GM21619 (cell line): ENCODE data around the gene RALGDS.
"Not testable (repeated sequence)": the region's sequence is repeated elsewhere in the genome, so short reads cannot be mapped to it uniquely, and the experiment has no call there.

ENCODE experiments used
- ATAC-seq: cut with Tn5 transposase; IDR thresholded peaks from one replicate; pipeline ENCODE4 v1.9.1; 2021; ENCODE audit not compliant: unreplicated experiment

The RALGDS gene

DNA sequence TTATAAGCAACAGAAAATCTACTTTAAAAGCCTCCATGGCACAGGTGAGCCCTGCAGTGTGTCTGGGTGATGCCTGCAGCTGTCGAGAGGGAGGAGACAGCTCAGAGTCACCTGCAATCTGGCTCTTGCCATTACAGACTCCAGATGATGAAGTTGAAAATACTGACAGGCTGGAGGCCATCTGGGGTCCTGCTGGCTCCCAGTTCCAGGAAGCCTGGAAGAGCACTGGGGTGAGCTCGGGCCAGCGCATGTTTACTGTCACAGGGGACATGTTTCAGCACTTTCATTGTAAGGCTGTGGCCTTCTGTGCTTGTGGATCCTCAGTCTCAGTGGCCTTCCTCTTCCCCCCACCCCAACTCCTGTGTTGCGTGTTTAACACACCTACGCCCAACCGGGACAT is 30.9 kb downstream of the RALGDS start:
- ATAC-seq, result no peak

DNA sequence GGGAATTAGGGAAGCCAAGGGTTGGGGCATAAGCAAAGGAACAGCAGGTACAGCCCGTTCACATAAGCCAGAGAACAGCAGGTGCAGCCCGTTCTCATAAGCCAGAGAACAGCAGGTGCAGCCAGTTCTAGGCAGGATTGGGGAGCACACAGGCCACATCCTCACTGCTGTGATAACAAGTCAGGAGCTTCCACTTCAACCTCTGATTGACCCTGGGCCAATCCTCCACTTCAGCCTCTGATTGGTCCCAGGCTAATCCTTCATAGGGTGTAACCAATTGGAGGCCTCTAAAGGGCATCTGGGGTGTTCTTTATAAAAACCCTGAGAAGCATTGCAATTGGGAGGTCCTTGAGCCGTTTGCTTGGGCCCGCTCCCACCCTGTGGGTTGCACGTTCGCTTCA is 31.8 kb downstream of the RALGDS start:
- no peak for ATAC-seq

DNA sequence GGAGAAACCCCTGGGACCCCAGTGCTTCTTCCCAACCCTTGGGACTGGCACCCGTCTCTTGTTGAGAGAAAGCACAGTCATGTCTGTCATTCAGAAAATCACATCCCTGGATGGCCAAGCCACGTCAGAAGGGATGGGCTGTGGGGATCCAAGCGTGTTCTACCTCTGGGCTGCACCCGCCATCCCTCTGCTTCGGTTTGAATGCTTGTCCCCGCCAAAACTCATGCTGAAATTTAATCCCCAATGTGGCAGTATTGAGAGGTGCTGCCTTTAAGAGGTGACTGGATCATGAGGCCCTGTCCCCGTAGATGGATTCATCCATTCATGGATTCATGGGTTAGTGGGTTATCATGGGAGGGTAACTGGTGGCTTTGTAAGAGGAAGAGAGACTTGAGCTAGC is 32.3 kb downstream of the RALGDS start:
- no peak for ATAC-seq

DNA sequence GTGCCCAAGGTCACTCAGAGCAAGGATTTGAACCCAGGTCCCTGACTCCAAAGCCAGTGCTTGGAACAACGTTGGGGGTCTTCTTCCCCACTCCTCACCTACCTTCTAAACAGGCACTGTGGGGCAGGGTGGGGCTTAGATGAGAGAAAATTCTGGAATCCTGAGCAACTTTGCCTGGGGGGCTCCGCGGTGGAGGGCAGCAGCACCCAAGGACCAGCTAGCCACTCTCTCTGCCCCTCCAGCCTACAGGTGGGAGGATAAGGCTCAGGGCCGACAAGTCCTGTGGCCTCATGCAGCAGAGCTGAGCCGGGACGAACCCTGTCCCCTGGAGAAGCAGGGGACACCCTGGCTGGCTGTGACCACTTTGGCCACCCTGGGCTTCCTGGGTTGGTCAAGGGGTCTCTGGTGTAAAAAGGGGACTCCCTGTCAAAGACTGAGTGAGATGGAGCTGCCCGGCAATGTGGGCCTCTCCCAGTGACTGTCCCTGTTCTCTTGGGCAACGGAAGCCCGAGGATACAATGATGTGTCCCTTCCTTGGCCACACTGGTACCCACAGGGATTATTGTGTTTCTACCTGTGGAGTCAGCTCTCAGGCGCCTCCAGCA is 32.8 kb downstream of the RALGDS start:
- no peak for ATAC-seq

DNA sequence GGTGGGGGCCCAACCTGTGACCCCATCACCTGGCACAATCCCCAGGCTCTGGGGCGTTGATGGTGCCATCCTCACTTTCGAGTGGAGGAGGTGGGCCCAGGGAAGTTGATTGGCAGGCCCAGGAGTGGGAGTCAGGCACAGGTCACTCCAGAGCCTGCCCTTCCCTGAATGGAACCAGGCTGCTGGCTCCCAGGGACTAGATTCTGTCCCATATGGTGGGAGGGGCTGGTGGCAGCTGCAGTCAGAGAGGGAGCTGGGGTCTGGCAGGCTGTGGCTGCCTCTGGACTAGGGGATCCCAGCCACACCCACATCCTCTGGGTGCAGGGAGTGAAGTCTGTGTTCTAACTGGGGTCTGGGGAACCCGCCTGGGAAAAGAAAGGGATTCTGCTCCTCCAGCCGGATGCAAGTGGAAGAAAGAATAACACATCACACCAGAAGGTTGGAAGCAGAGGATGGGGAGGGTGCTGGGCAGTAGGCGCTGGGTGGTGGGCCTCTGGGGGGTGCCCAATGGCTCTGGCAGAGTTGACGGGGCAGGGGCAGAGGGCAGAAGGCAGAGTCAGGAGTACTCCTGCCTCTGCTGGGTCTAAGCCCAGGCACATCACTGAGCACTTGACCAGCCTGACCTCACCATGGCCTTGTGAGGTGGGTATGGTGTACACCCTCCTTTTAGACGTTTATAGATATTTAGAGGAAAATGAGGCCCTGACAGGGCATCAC is 33.5 kb downstream of the RALGDS start:
- no peak for ATAC-seq

- ATAC-seq, result no peak
Measured at GRCh38 chr9:133086894-133087293, 34.1 kb downstream of the RALGDS start.

DNA sequence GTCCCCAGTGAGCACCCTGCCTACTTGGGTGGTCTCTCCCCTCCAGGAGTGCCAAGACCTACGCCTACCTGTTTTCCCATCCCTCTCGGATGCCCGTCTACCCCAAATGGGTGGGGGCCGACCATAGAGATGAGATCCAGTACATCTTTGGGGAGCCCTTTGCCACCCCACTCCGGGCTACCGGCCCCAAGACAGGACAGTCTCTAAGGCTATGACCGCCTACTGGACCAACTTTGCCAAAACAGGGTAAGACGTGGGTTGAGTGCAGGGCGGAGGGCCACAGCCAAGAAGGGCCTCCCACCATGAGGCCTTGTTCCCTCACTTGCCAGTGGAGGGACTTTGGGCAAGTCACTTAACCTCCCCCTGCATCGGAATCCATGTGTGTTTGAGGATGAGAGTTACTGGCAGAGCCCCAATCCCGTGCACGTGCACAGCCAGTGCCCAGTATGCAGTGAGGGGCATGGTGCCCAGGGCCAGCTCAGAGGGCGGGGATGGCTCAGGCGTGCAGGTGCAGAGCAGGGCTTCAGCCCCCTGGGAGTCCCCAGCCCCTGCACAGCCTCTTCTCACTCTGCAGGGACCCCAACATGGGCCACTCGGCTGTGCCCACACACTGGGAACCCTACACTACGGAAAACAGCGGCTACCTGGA is 34.7 kb downstream of the RALGDS start:
- ATAC-seq, result not testable (repeated sequence)

DNA sequence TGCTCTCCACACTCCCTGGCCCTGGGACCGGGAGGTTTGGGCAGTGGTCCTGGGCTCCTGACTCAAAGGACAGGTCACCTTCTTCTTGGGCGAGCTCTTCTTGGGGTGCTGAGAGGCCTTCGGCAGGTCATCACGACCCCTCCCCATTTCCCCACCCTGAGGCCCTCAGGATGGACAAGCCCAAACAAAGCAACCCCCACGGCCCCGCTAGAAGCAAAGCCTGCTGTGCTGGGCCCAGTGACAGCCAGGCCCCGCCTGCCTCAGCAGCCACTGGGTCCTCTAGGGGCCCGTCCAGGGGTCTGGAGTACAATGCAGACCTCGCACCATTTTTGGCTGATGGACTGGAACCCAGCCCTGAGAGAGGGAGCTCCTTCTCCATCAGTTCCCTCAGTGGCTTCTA is 37.4 kb downstream of the RALGDS start:
- ATAC-seq, result not testable (repeated sequence)

- ATAC-seq, result not testable (repeated sequence)
Measured at GRCh38 chr9:133081957-133082644, 38.9 kb downstream of the RALGDS start.

GRCh38 chr9:133080786-133081779 is 40.0 kb downstream of the RALGDS start:
- not testable (repeated sequence) for ATAC-seq

DNA sequence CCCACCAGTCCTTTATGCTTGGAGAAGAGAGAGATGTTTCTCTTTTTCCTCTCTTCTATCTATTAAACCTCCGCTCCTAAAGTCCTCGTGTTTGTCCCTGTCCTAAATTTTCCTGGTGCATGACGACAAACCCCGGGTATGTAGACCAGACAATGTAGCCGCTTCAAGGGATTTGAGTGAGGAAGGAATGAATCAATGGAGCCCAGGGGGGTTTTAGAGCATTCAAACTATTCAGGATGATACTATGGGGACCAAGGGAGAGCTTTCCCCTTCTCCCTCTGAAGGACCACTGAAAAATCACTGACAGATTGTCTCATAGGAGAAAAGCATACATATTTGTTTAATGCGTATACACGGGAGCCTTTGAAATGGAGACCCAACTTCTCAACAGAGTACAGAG is 40.9 kb downstream of the RALGDS start:
- no peak for ATAC-seq

DNA sequence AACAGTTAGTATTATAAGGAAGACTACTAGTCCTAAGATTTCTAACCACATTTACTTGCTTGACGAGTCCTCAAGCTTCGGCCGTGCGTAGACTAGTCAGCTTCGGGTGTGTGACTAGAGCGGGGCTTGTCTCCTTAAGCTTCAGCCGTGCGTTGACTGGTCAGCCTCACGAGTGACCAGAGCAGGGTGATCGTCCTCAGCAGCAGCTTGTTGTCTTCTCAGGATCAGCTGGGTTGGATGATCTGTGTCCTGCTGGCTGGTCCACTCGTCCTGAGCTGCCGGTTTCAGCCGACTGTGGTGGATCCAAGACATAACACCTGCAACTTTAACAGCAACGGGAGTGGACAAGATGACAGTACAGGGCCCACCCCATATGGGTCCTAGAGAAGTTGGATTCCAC is 42.6 kb downstream of the RALGDS start:
- ATAC-seq, result no peak

GRCh38 chr9:133076691-133077090 is 44.3 kb downstream of the RALGDS start:
- ATAC-seq, result no peak

DNA sequence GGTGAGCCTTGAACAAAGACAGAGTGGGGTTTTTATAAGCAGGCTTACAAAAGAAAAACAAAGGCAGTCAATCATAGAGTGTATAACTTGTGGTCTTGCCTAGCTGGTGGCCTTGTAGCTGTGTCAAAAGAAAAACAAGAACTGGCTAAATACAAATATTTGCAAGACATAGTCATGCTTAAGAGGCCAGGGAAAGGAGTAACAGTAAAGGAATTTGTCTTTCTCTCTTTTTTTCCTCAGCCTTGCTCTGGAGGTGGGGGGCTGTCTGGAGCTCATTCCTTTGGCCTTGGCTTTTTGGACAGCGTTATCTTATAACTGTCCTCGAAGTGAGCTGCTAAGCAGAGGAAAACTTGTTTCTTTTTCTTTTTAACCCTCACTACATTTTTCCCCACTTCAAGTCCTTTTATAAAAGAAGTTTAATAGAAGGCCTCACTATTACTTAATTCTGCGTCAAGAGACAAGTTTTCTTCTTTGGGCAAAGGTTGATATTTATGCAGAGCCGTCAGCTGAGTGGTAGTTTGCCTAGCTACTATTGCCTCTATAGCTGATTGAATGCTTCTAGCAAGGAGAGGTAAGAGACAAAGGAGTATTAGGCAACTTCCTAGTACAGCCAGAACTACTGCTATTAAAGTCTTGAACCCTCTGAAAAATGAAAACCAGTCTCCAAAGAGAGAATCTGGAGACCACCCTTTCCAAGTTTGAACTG is 45.0 kb downstream of the RALGDS start:
- ATAC-seq, result no peak

- ATAC-seq, result no peak
Measured at GRCh38 chr9:133074111-133074651, 46.9 kb downstream of the RALGDS start.

- no peak for ATAC-seq
Measured at GRCh38 chr9:133073086-133074014, 47.7 kb downstream of the RALGDS start.

GRCh38 chr9:133072210-133072609 is 48.8 kb downstream of the RALGDS start:
- ATAC-seq, result not testable (repeated sequence)

GRCh38 chr9:133071484-133072150 is 49.4 kb downstream of the RALGDS start:
- ATAC-seq, result no peak
